Measurements from ENCODE around the gene CCT8. TPM values are rescaled to one million over a fixed set of nuclear protein-coding genes. Genes with fewer than 3 reads are reported as not detected.

Gene CCT8
- 285 and 365 TPM in 2 replicates for polyA plus RNA-seq

GRCh38 chr21:29073222-29074006 lies at the start of gene CCT8:
TSS of gene CCT8 (minus strand) at chr21:29073648. CDS start at chr21:29073590, 58 bp downstream.

GRCh38 chr21:29024474-29025327 lies 48.7 kb downstream of the CCT8 start, which contains the start of gene USP16:
TSS of gene USP16 (plus strand) at chr21:29024668. CDS start at chr21:29027914, 3,246 bp downstream.

Other genes with a start within 250 kb of the CCT8 start
- gene LTN1, start 80.8 kb downstream of the CCT8 start, polyA plus RNA-seq = 26.4 and 32.4 TPM in 2 replicates
- 43.6 and 52.1 TPM in 2 replicates for gene RWDD2B, start 54.3 kb downstream of the CCT8 start, polyA plus RNA-seq
- 80.4 and 86.6 TPM in 2 replicates for gene USP16, start 49.0 kb downstream of the CCT8 start, polyA plus RNA-seq
- gene MAP3K7CL, start 57.0 kb upstream of the CCT8 start, polyA plus RNA-seq = not detected in 2 replicates
- gene BACH1, start 225.3 kb upstream of the CCT8 start, polyA plus RNA-seq = 5.5 and 13.2 TPM in 2 replicates